ENCODE measurements around the gene C2CD3. TPM values are rescaled to one million over a fixed set of nuclear protein-coding genes. Genes with fewer than 3 reads are reported as not detected.

C2CD3 gene
- total and polyA plus RNA-seq, 7 donors = 5.1 to 14.4 (median 9.7) TPM

DNA sequence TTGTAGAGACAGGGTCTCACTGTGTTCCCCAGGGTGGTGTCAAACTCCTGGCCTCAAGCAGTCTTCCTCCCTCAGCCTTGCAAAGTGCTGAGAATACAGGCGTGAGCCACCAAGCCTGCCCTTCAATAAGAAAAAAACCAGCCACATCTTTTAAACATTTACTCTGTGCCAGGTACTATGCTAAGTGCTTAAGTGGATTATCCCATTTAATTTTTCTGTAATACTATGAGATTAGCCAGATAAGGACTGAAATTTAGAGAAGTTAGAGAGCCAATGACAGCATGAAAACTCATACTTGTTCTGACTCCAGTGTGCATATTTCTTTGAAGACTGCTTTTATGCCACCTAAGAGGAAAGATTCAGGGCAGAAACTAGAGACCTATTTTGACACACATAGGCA, 35.9 kb upstream of the C2CD3 start:
- intact Hi-C loops (cut with DNase I) = no loop called here
- Histone ChIP-seq H3K36me3 (ENCODE audit: insufficient read depth in 1 of 2, low read depth in 1 of 2) (peaks cover 0 to 68% of the 10 kb centered on the region in 2 donors), H3K4me1 (peaks cover 18% of the 10 kb centered on the region), H3K27me3 (ENCODE audit: insufficient read depth in 3 of 3, low read length in 2 of 3) (no peaks in the 10 kb centered on the region), H3K4me3 (no peak overlapping the region), H3K9me3 (no peaks in the 10 kb centered on the region), H3K27ac (no peak overlapping the region)
- no peak for DNase-seq
- ATAC-seq = no peak
- 93 to 100% (median 94%) methylated on average over 1 of the region's 1 CpG for WGBS, 3 donors
- TF ChIP-seq, protein P1, sequence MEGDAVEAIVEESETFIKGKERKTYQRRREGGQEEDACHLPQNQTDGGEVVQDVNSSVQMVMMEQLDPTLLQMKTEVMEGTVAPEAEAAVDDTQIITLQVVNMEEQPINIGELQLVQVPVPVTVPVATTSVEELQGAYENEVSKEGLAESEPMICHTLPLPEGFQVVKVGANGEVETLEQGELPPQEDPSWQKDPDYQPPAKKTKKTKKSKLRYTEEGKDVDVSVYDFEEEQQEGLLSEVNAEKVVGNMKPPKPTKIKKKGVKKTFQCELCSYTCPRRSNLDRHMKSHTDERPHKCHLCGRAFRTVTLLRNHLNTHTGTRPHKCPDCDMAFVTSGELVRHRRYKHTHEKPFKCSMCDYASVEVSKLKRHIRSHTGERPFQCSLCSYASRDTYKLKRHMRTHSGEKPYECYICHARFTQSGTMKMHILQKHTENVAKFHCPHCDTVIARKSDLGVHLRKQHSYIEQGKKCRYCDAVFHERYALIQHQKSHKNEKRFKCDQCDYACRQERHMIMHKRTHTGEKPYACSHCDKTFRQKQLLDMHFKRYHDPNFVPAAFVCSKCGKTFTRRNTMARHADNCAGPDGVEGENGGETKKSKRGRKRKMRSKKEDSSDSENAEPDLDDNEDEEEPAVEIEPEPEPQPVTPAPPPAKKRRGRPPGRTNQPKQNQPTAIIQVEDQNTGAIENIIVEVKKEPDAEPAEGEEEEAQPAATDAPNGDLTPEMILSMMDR (IDR thresholded peaks at IDR 0.05) = no peak

GRCh38 chr11:74205181-74205580, 34.4 kb upstream of the C2CD3 start:
- H3K36me3 ChIP-seq (ENCODE audit: insufficient read depth in 1 of 2, low read depth in 1 of 2) = peaks cover 0 to 58% of the 10 kb centered on the region in 2 donors
- no peak overlapping the region for H3K27ac ChIP-seq
- TF ChIP-seq, protein P1 (IDR thresholded peaks at IDR 0.05) = no peak
- no peaks in the 10 kb centered on the region for H3K27me3 ChIP-seq (ENCODE audit: insufficient read depth in 3 of 3, low read length in 2 of 3)
- H3K4me1 ChIP-seq = peaks cover 22% of the 10 kb centered on the region
- DNase-seq = no peak
- no peak for ATAC-seq
- H3K4me3 ChIP-seq = no peak overlapping the region
- H3K9me3 ChIP-seq = no peaks in the 10 kb centered on the region
- 43 to 96% (median 78%) methylated on average over 1 of the region's 1 CpG for WGBS, 3 donors
- intact Hi-C loops (cut with DNase I) = no loop called here

DNA sequence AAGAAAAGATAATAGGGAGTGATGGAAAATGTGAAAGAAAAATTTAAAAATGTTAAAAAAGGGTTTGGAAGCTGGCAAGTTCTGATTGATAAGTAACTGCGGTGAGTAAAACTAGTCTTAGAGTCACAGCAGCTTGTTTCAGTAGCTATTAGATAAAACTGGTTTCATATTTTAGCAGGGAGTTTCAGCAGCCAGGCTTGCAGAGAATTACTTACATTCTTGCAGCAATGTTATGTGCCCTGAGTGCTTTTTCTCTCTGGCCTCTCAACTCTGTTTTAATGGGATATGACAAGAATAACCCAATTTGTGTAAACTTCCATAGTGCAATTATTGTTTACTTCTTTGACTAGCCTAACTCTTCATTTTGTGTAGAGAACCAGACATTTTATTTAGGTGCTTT, 33.9 kb upstream of the C2CD3 start:
- WGBS, 3 donors = 95 to 99% (median 97%) methylated on average over 1 of the region's 1 CpG
- H3K4me3 ChIP-seq = no peak overlapping the region
- H3K36me3 ChIP-seq (ENCODE audit: insufficient read depth in 1 of 2, low read depth in 1 of 2) = peaks cover 0 to 53% of the 10 kb centered on the region in 2 donors
- no peak overlapping the region for H3K27ac ChIP-seq
- no peak for DNase-seq
- H3K4me1 ChIP-seq = peaks cover 22% of the 10 kb centered on the region
- no peak for ATAC-seq
- TF ChIP-seq, protein P1 (IDR thresholded peaks at IDR 0.05) = no peak
- H3K27me3 ChIP-seq (ENCODE audit: insufficient read depth in 3 of 3, low read length in 2 of 3) = no peaks in the 10 kb centered on the region
- intact Hi-C loops (cut with DNase I) = no loop called here
- no peaks in the 10 kb centered on the region for H3K9me3 ChIP-seq

GRCh38 chr11:74203966-74204365, 33.2 kb upstream of the C2CD3 start:
- Histone ChIP-seq H3K4me1 (peaks cover 22% of the 10 kb centered on the region), H3K36me3 (ENCODE audit: insufficient read depth in 1 of 2, low read depth in 1 of 2) (peaks cover 0 to 46% of the 10 kb centered on the region in 2 donors), H3K27ac (no peak overlapping the region), H3K4me3 (no peak overlapping the region), H3K9me3 (no peaks in the 10 kb centered on the region), H3K27me3 (ENCODE audit: insufficient read depth in 3 of 3, low read length in 2 of 3) (no peaks in the 10 kb centered on the region)
- no peak for DNase-seq
- intact Hi-C loops (cut with DNase I) = no loop called here
- TF ChIP-seq, protein P1 (IDR thresholded peaks at IDR 0.05) = no peak
- WGBS, 3 donors = 94 to 96% (median 95%) methylated on average over 2 of the region's 2 CpGs
- ATAC-seq = no peak

- intact Hi-C loops (cut with DNase I) = no loop called here
- DNase-seq = no peak
- Histone ChIP-seq H3K27me3 (ENCODE audit: insufficient read depth in 3 of 3, low read length in 2 of 3) (no peaks in the 10 kb centered on the region), H3K27ac (no peak overlapping the region), H3K9me3 (no peaks in the 10 kb centered on the region), H3K4me3 (no peak overlapping the region), H3K36me3 (ENCODE audit: insufficient read depth in 1 of 2, low read depth in 1 of 2) (peaks cover 0 to 7% of the 10 kb centered on the region in 2 donors), H3K4me1 (peaks cover 6% of the 10 kb centered on the region)
- WGBS, 3 donors = 98 to 100% (median 98%) methylated on average over 2 of the region's 2 CpGs
- TF ChIP-seq, protein P1 (IDR thresholded peaks at IDR 0.05) = no peak
- no peak for ATAC-seq
Observed at GRCh38 chr11:74196781-74197486, 26.1 kb upstream of the C2CD3 start.
